ENCODE results near the gene TM4SF20. TPM values are rescaled to one million over a fixed set of nuclear protein-coding genes. Genes with fewer than 3 reads are reported as not detected.

Gene TM4SF20
- polyA plus RNA-seq, 1 experiment = 1.1 TPM

DNA sequence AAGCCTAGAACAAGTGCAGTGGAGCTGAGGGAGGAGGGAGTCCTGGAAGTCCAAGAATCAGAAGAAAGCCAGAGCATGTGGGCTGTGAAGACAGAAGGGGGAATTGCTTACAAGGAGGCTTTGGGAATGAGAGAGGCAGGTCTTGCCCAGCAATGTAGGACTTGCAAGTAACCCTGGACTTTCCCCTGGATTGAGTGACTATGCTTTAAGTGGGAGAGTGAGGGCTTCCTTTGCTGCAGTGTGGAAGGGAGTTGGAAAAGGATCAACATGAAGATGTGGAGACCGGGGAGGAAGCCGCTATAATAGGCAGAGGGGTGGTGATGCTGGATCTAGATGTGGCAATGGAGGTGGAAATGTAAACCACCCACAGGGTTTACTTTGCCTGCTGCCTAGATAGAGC, 22.4 kb upstream of the TM4SF20 start:
- Histone ChIP-seq H3K27ac (ENCODE audit: low read depth, low read length) (no peak overlapping the region), H3K27me3 (ENCODE audit: control insufficient read depth, insufficient read depth, low read length) (no peaks in the 10 kb centered on the region), H3K4me3 (ENCODE audit: low read depth, low read length) (no peak overlapping the region), H3K9me3 (ENCODE audit: control insufficient read depth, insufficient read depth, low read length) (no peaks in the 10 kb centered on the region)
- no peak for TF ChIP-seq CTCF (IDR thresholded peaks at IDR 0.05; ENCODE audit: low read depth, low read length)
- DNase-seq (ENCODE audit: low read depth, low spot score) = no peak
- ChIA-PET POLR2A (interaction anchor here (0.7 kb wide), 1 partner anchor 57 kb away, joined by 5 read pairs; no protein-coding TSS in a partner anchor), CTCF (interaction anchor here (2.2 kb wide), 1 partner anchor 364 kb away, joined by 8 read pairs; no protein-coding TSS in a partner anchor)

GRCh38 chr2:227398684-227399670, 19.9 kb upstream of the TM4SF20 start:
- no peak for TF ChIP-seq CTCF (IDR thresholded peaks at IDR 0.05; ENCODE audit: low read depth, low read length)
- CTCF ChIA-PET = interaction anchor here (0.6 to 1.0 kb wide), 4 partner anchors 30 to 375 kb away, joined by 3 read pairs; no protein-coding TSS in a partner anchor
- Histone ChIP-seq H3K27ac (ENCODE audit: low read depth, low read length) (no peak overlapping the region), H3K27me3 (ENCODE audit: control insufficient read depth, insufficient read depth, low read length) (no peaks in the 10 kb centered on the region), H3K4me3 (ENCODE audit: low read depth, low read length) (no peak overlapping the region), H3K9me3 (ENCODE audit: control insufficient read depth, insufficient read depth, low read length) (no peaks in the 10 kb centered on the region)
- DNase-seq (ENCODE audit: low read depth, low spot score) = no peak
- POLR2A ChIA-PET = no interaction called here

GRCh38 chr2:227397562-227397961, 18.5 kb upstream of the TM4SF20 start:
- POLR2A ChIA-PET = no interaction called here
- DNase-seq (ENCODE audit: low read depth, low spot score) = no peak
- CTCF ChIA-PET = interaction anchor here (2.3 kb wide), 1 partner anchor 8 kb away, joined by 8 read pairs; no protein-coding TSS in a partner anchor

GRCh38 chr2:227395556-227395955, 16.4 kb upstream of the TM4SF20 start:
- DNase-seq (ENCODE audit: low read depth, low spot score) = no peak
- TF ChIP-seq CTCF (IDR thresholded peaks at IDR 0.05; ENCODE audit: low read depth, low read length) = no peak
- H3K27me3 ChIP-seq (ENCODE audit: control insufficient read depth, insufficient read depth, low read length) = no peaks in the 10 kb centered on the region
- CTCF ChIA-PET = interaction anchor here (4.2 kb wide), 1 partner anchor 10 kb away, joined by 26 read pairs; no protein-coding TSS in a partner anchor
- H3K4me3 ChIP-seq (ENCODE audit: low read depth, low read length) = no peak overlapping the region
- H3K27ac ChIP-seq (ENCODE audit: low read depth, low read length) = no peak overlapping the region
- H3K9me3 ChIP-seq (ENCODE audit: control insufficient read depth, insufficient read depth, low read length) = no peaks in the 10 kb centered on the region
- POLR2A ChIA-PET = no interaction called here

More at GRCh38 chr2:227397562-227397961, 18.5 kb upstream of the TM4SF20 start:
- H3K9me3 ChIP-seq (ENCODE audit: control insufficient read depth, insufficient read depth, low read length) = no peaks in the 10 kb centered on the region
- H3K4me3 ChIP-seq (ENCODE audit: low read depth, low read length) = no peak overlapping the region
- H3K27me3 ChIP-seq (ENCODE audit: control insufficient read depth, insufficient read depth, low read length) = no peaks in the 10 kb centered on the region
- no peak overlapping the region for H3K27ac ChIP-seq (ENCODE audit: low read depth, low read length)
- no peak for TF ChIP-seq CTCF (IDR thresholded peaks at IDR 0.05; ENCODE audit: low read depth, low read length)

DNA sequence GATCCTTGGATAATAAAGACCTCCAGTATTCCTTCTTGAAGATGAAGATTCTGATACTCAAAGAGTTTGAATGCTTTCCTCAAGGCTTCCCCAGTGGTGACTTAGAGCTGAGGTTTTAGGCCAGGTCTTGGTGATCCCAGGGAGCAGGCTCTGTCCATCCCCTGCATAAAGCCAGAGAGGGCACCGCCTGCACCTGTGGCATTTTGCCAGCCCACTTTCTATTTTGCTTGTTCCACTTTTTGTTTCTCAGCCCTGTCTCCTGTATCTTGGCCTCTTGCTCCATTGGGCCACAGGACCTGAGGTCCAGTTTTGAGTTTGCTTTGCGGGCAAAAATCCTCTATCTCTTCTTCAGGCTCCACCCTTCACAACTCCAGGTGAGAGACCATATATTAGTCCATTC, 15.3 kb upstream of the TM4SF20 start:
- ChIA-PET CTCF (interaction anchor here (1.2 to 4.2 kb wide), 3 partner anchors 11 to 85 kb away, joined by 3 to 29 read pairs (median 26); partner anchors contain the start of gene TM4SF20), POLR2A (no interaction called here)
- no peak for DNase-seq (ENCODE audit: low read depth, low spot score)
- Histone ChIP-seq H3K9me3 (ENCODE audit: control insufficient read depth, insufficient read depth, low read length) (no peaks in the 10 kb centered on the region), H3K27me3 (ENCODE audit: control insufficient read depth, insufficient read depth, low read length) (no peaks in the 10 kb centered on the region), H3K27ac (ENCODE audit: low read depth, low read length) (no peak overlapping the region), H3K4me3 (ENCODE audit: low read depth, low read length) (no peak overlapping the region)
- TF ChIP-seq CTCF (IDR thresholded peaks at IDR 0.05; ENCODE audit: low read depth, low read length) = no peak
